OCI-LY1 (cell line): ENCODE results near the gene MYH7B.

Experiments
- EZH2 ChIP-seq: fragments of 200-600 bp; sonication (generic), shearing (Covaris generic); IDR thresholded peaks from 2 replicates; pipeline ENCODE4 v1.8.0; 2017; ENCODE audit warnings: borderline replicate concordance, mixed run types, mild to moderate bottlenecking, antibody characterized with exemption, low read length, moderate library complexity, mixed read lengths
- TF ChIP-seq, protein P1 (sequence below): fragments of 200-600 bp; sonication (generic), shearing (Covaris generic); IDR thresholded peaks from 2 replicates; pipeline ENCODE4 v1.5.1; 2017; ENCODE audit warnings: mild to moderate bottlenecking, antibody characterized with exemption, low read length, moderate library complexity, mixed read lengths

- TF ChIP-seq, protein P1, sequence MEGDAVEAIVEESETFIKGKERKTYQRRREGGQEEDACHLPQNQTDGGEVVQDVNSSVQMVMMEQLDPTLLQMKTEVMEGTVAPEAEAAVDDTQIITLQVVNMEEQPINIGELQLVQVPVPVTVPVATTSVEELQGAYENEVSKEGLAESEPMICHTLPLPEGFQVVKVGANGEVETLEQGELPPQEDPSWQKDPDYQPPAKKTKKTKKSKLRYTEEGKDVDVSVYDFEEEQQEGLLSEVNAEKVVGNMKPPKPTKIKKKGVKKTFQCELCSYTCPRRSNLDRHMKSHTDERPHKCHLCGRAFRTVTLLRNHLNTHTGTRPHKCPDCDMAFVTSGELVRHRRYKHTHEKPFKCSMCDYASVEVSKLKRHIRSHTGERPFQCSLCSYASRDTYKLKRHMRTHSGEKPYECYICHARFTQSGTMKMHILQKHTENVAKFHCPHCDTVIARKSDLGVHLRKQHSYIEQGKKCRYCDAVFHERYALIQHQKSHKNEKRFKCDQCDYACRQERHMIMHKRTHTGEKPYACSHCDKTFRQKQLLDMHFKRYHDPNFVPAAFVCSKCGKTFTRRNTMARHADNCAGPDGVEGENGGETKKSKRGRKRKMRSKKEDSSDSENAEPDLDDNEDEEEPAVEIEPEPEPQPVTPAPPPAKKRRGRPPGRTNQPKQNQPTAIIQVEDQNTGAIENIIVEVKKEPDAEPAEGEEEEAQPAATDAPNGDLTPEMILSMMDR = no peak
- TF ChIP-seq EZH2 = no peak
Measured at GRCh38 chr20:34970193-34970840, 14.6 kb downstream of the MYH7B start.
